H9 (cell line): ENCODE measurements around the gene TMEM237. TPM values are rescaled to one million over a fixed set of nuclear protein-coding genes. Genes with fewer than 3 reads are reported as not detected.

Experiments
- DNase-seq: peaks from one replicate; pipeline ENCODE4 v3.0.0-alpha.2; 2017
- H2AFZ ChIP-seq: one replicate; pipeline ENCODE4 v1.6.1; 2013; ENCODE audit warnings: mild to moderate bottlenecking, low read length, control low read depth, moderate library complexity
- H2AK5ac ChIP-seq: 2 replicates; pipeline ENCODE4 v1.6.1; 2013; ENCODE audit warnings: low read length, control low read depth, mixed read lengths; ENCODE audit not compliant: insufficient read length
- H2BK120ac ChIP-seq: one replicate; pipeline ENCODE4 v1.6.1; 2013; ENCODE audit warnings: low read depth, mild to moderate bottlenecking, low read length, control low read depth, inconsistent platforms; ENCODE audit not compliant: poor library complexity, severe bottlenecking
- H2BK12ac ChIP-seq: 2 replicates; pipeline ENCODE4 v1.6.1; 2013; ENCODE audit warnings: low read length, control low read depth, mixed read lengths, low read depth; ENCODE audit not compliant: insufficient read length
- H2BK15ac ChIP-seq: 2 replicates; pipeline ENCODE4 v1.6.1; 2013; ENCODE audit warnings: low read depth, low read length, control low read depth
- H2BK20ac ChIP-seq: one replicate; pipeline ENCODE4 v1.6.1; 2013; ENCODE audit warnings: low read depth, mild to moderate bottlenecking, low read length, control low read depth, inconsistent platforms; ENCODE audit not compliant: poor library complexity, severe bottlenecking
- H2BK5ac ChIP-seq: 2 replicates; pipeline ENCODE4 v1.6.1; 2013; ENCODE audit warnings: low read length, control low read depth, mixed read lengths; ENCODE audit not compliant: insufficient read length
- H3K14ac ChIP-seq: 2 replicates; pipeline ENCODE4 v1.6.1; 2013; ENCODE audit warnings: low read length, control low read depth; ENCODE audit not compliant: insufficient read depth
- H3K18ac ChIP-seq: 2 replicates; pipeline ENCODE4 v1.6.1; 2013; ENCODE audit warnings: low read depth, mild to moderate bottlenecking, mixed read lengths, low read length, control low read depth; ENCODE audit not compliant: insufficient read length
- H3K23ac ChIP-seq: 2 replicates; pipeline ENCODE4 v1.6.1; 2013; ENCODE audit warnings: low read length, control low read depth, mixed read lengths, low read depth; ENCODE audit not compliant: insufficient read length
- H3K23me2 ChIP-seq: 2 replicates; pipeline ENCODE4 v1.6.1; 2013; ENCODE audit warnings: low read depth, mild to moderate bottlenecking, mixed read lengths, low read length, control low read depth; ENCODE audit not compliant: insufficient read length, poor library complexity, severe bottlenecking
- H3K27ac ChIP-seq: 2 replicates; pipeline ENCODE4 v1.5.1; 2013; ENCODE audit warnings: low read length, control low read depth, mixed read lengths, low read depth; ENCODE audit not compliant: insufficient read length
- H3K27me3 ChIP-seq: 2 replicates; pipeline ENCODE4 v1.6.1; 2013; ENCODE audit warnings: low read length, control low read depth, inconsistent platforms; ENCODE audit not compliant: insufficient read depth
- H3K4ac ChIP-seq: 2 replicates; pipeline ENCODE4 v1.6.1; 2013; ENCODE audit warnings: low read depth, mild to moderate bottlenecking, control low read depth, inconsistent platforms, low read length, moderate library complexity
- H3K4me1 ChIP-seq: 2 replicates; pipeline ENCODE4 v1.6.1; 2013; ENCODE audit warnings: low read length, control low read depth, inconsistent platforms; ENCODE audit not compliant: insufficient read depth
- H3K4me2 ChIP-seq: 2 replicates; pipeline ENCODE4 v1.6.1; 2013; ENCODE audit warnings: low read length, control low read depth, mixed read lengths; ENCODE audit not compliant: insufficient read length, insufficient read depth
- H3K56ac ChIP-seq: 2 replicates; pipeline ENCODE4 v1.6.1; 2013; ENCODE audit warnings: low read depth, mild to moderate bottlenecking, mixed read lengths, low read length, control low read depth; ENCODE audit not compliant: insufficient read length
- H3K79me1 ChIP-seq: 2 replicates; pipeline ENCODE4 v1.6.1; 2013; ENCODE audit warnings: low read depth, mild to moderate bottlenecking, moderate library complexity, low read length, control low read depth, inconsistent platforms; ENCODE audit not compliant: insufficient read depth, poor library complexity, severe bottlenecking
- H3K79me2 ChIP-seq: 2 replicates; pipeline ENCODE4 v1.6.1; 2013; ENCODE audit warnings: low read length, control low read depth, inconsistent platforms; ENCODE audit not compliant: insufficient read depth
- H3K9ac ChIP-seq: 2 replicates; pipeline ENCODE4 v1.6.1; 2013; ENCODE audit warnings: low read length, control low read depth, mixed read lengths; ENCODE audit not compliant: insufficient read length; ENCODE audit errors: extremely low read depth
- H3K9me3 ChIP-seq: one replicate; pipeline ENCODE4 v1.6.1; 2013; ENCODE audit warnings: low read depth, low read length, inconsistent platforms; ENCODE audit not compliant: control insufficient read depth
- H3T11ph ChIP-seq: one replicate; pipeline ENCODE4 v1.6.1; 2013; ENCODE audit warnings: mild to moderate bottlenecking, low read length, control low read depth, inconsistent platforms
- H4K20me1 ChIP-seq: one replicate; pipeline ENCODE4 v1.6.1; 2013; ENCODE audit not compliant: control insufficient read depth, insufficient read length, insufficient read depth
- H4K5ac ChIP-seq: 2 replicates; pipeline ENCODE4 v1.6.1; 2013; ENCODE audit warnings: low read depth, mild to moderate bottlenecking, mixed read lengths, low read length, control low read depth; ENCODE audit not compliant: insufficient read length
- H4K8ac ChIP-seq: replicated peaks from 2 replicates; pipeline ENCODE4 v1.6.1; 2013; ENCODE audit warnings: low read length, control low read depth, mixed read lengths, low read depth; ENCODE audit not compliant: insufficient read length
- H4K91ac ChIP-seq: 2 replicates; pipeline ENCODE4 v1.6.1; 2013; ENCODE audit warnings: low read depth, mild to moderate bottlenecking, moderate library complexity, mixed read lengths, low read length, control low read depth; ENCODE audit not compliant: insufficient read length
- H3K27ac Mint-ChIP-seq, 3 experiments: 2 replicates in 2 of 3; 3 replicates in 1 of 3; pipeline ENCODE4 v1.8.0; 2020 to 2021; ENCODE audit warnings: mixed read lengths in 3 of 3, mild to moderate bottlenecking in 1 of 3, moderate library complexity in 1 of 3
- H3K27me3 Mint-ChIP-seq: 2 replicates; pipeline ENCODE4 v1.8.0; 2021; ENCODE audit warnings: low read depth, mild to moderate bottlenecking, moderate library complexity, mixed read lengths
- H3K36me3 Mint-ChIP-seq, 3 experiments: 2 replicates in 2 of 3; 3 replicates in 1 of 3; pipeline ENCODE4 v1.8.0; 2020 to 2021; ENCODE audit warnings: low read depth in 3 of 3, mixed read lengths in 3 of 3; ENCODE audit not compliant: insufficient read depth in 1 of 3
- H3K4me1 Mint-ChIP-seq, 2 experiments: 2 replicates each; pipeline ENCODE4 v1.8.0; 2020; ENCODE audit warnings: mixed read lengths in 2 of 2
- H3K4me3 Mint-ChIP-seq, 2 experiments: 2 replicates in 1 of 2; 3 replicates in 1 of 2; pipeline ENCODE4 v1.8.0; 2020 to 2021; ENCODE audit warnings: mild to moderate bottlenecking in 2 of 2, mixed read lengths in 2 of 2, moderate library complexity in 1 of 2
- H3K9me3 Mint-ChIP-seq, 2 experiments: 2 replicates in 1 of 2; 3 replicates in 1 of 2; pipeline ENCODE4 v1.8.0; 2020; ENCODE audit warnings: mild to moderate bottlenecking in 2 of 2, mixed read lengths in 2 of 2, moderate library complexity in 1 of 2
- WGBS: extraction: QIAGEN DNeasy Blood & Tissue Kit; methylation state at CpG from one replicate; pipeline ENCODE4 v1.1.7; 2013; ENCODE audit warnings: missing lambda C conversion rate, low lambda C conversion rate, mixed read lengths; ENCODE audit not compliant: insufficient read length; ENCODE audit errors: extremely low coverage; 5-methylcytosine and 5-hydroxymethylcytosine counted together
- total RNA-seq: library from RNA; stranded (reverse); gene quantifications from 2 replicates; pipeline ENCODE4 v1.2.1, GENCODE V29; 2021
- TF ChIP-seq, protein P1 (sequence below): fragments of 200-600 bp; sonication (generic); conservative IDR thresholded peaks from 3 replicates; pipeline ENCODE4 v1.8.0; 2021; ENCODE audit warnings: antibody characterized with exemption, mild to moderate bottlenecking

TMEM237 gene
- total RNA-seq, 1 experiment from 2014 or later: 37.7 TPM

DNA sequence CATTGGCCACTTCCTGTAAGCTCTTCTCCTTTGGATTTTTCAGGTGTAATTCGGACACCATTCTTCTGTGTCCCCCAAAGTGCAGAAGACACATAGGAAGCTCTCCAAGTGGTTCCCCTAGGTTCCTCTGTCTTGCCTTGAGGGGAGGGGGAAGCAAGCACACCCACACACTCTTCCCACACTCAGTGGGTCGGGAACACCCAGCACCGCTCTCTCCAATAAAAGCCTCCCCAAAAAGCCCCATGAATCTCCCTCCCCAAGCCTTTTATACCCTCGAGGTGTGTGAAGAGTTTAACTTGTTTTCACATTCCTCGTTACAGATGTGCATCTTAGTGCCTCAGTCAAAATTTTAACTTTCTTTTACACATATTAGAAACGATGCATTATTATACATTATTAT lies 9.9 kb upstream of the TMEM237 start:
- no peak overlapping the region for H2AFZ ChIP-seq
- H2BK5ac ChIP-seq: no peak overlapping the region
- H3K27ac ChIP-seq: no peak overlapping the region
- Mint-ChIP-seq H3K36me3 (no peaks in the 10 kb centered on the region), H3K27ac (no peak overlapping the region), H3K4me1 (peaks cover 0 to 2% of the 10 kb centered on the region in 2 experiments; a peak in 1 of 4 replicates), H3K9me3 (no peaks in the 10 kb centered on the region), H3K27me3 (peaks cover 4% of the 10 kb centered on the region; the same call in 1 of the 2 replicates), H3K4me3 (no peak overlapping the region)
- H3K4me2 ChIP-seq: no peak overlapping the region
- H2BK12ac ChIP-seq: no peak overlapping the region
- no peak overlapping the region for H2BK120ac ChIP-seq
- H3K9ac ChIP-seq: no peak overlapping the region
- no CpG with 5 or more reads among the region's 6 CpGs for WGBS
- no peak overlapping the region for H2AK5ac ChIP-seq
- H3K4ac ChIP-seq: no peak overlapping the region
- H3K23me2 ChIP-seq: no peaks in the 10 kb centered on the region
- H3K79me2 ChIP-seq: no peaks in the 10 kb centered on the region
- H3K4me1 ChIP-seq: no peaks in the 10 kb centered on the region
- no peaks in the 10 kb centered on the region for H3K27me3 ChIP-seq
- no peak overlapping the region for H3K56ac ChIP-seq
- no peak overlapping the region for H3K18ac ChIP-seq
- H3K79me1 ChIP-seq: no peaks in the 10 kb centered on the region
- no peak overlapping the region for H4K5ac ChIP-seq
- no peaks in the 10 kb centered on the region for H3K9me3 ChIP-seq
- H4K91ac ChIP-seq: no peak overlapping the region
- H4K8ac ChIP-seq: no peak overlapping the region
- no peak overlapping the region for H3K14ac ChIP-seq
- H3T11ph ChIP-seq: no peak overlapping the region
- H3K23ac ChIP-seq: no peak overlapping the region
- no peak overlapping the region for H2BK15ac ChIP-seq
- H2BK20ac ChIP-seq: no peak overlapping the region
- H4K20me1 ChIP-seq: no peaks in the 10 kb centered on the region
- DNase-seq: no peak
- TF ChIP-seq, protein P1, sequence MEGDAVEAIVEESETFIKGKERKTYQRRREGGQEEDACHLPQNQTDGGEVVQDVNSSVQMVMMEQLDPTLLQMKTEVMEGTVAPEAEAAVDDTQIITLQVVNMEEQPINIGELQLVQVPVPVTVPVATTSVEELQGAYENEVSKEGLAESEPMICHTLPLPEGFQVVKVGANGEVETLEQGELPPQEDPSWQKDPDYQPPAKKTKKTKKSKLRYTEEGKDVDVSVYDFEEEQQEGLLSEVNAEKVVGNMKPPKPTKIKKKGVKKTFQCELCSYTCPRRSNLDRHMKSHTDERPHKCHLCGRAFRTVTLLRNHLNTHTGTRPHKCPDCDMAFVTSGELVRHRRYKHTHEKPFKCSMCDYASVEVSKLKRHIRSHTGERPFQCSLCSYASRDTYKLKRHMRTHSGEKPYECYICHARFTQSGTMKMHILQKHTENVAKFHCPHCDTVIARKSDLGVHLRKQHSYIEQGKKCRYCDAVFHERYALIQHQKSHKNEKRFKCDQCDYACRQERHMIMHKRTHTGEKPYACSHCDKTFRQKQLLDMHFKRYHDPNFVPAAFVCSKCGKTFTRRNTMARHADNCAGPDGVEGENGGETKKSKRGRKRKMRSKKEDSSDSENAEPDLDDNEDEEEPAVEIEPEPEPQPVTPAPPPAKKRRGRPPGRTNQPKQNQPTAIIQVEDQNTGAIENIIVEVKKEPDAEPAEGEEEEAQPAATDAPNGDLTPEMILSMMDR: no peak
